NCI-H446 treated with DMSO at 0.1 percent for 48 hours (cell line): ENCODE results near the gene USP28.

Experiments
- DNase-seq: peaks from one replicate; lab custom pipeline; 2025; lab: John Stamatoyannopoulos, UW

Gene USP28

GRCh38 chr11:113877670-113878055 lies 2.3 kb upstream of the USP28 start:
- no peak for DNase-seq

GRCh38 chr11:113876798-113877669 lies 1.7 kb upstream of the USP28 start:
- no peak for DNase-seq

- no peak for DNase-seq
Measured at GRCh38 chr11:113876074-113876797, 864 bp upstream of the USP28 start.

GRCh38 chr11:113874581-113875233 lies 665 bp downstream of the USP28 start:
- no peak for DNase-seq

GRCh38 chr11:113874096-113874495 lies 1.3 kb downstream of the USP28 start:
- no peak for DNase-seq

GRCh38 chr11:113873236-113873626 lies 2.1 kb downstream of the USP28 start:
- DNase-seq, result no peak

- DNase-seq, result no peak
Measured at GRCh38 chr11:113871336-113871735, 4.0 kb downstream of the USP28 start.

- DNase-seq, result no peak
Measured at GRCh38 chr11:113867843-113868503, 7.4 kb downstream of the USP28 start.

GRCh38 chr11:113865873-113866272 lies 9.5 kb downstream of the USP28 start:
- no peak for DNase-seq

- no peak for DNase-seq
Measured at GRCh38 chr11:113864410-113864809, 11.0 kb downstream of the USP28 start.

- no peak for DNase-seq
Measured at GRCh38 chr11:113862435-113862834, 12.9 kb downstream of the USP28 start.

GRCh38 chr11:113859665-113860064 lies 15.7 kb downstream of the USP28 start:
- no peak for DNase-seq

- DNase-seq, result no peak
Measured at GRCh38 chr11:113856966-113857759, 18.2 kb downstream of the USP28 start.

GRCh38 chr11:113855803-113856202 lies 19.6 kb downstream of the USP28 start:
- DNase-seq, result no peak

GRCh38 chr11:113850188-113850587 lies 25.2 kb downstream of the USP28 start:
- no peak for DNase-seq

- DNase-seq, result no peak
Measured at GRCh38 chr11:113849713-113850112, 25.7 kb downstream of the USP28 start.

- DNase-seq, result no peak
Measured at GRCh38 chr11:113847580-113847979, 27.8 kb downstream of the USP28 start.

GRCh38 chr11:113847111-113847510 lies 28.3 kb downstream of the USP28 start:
- no peak for DNase-seq

- DNase-seq, result no peak
Measured at GRCh38 chr11:113841691-113842090, 33.7 kb downstream of the USP28 start.

- DNase-seq, result no peak
Measured at GRCh38 chr11:113840932-113841664, 34.3 kb downstream of the USP28 start.

- DNase-seq, result no peak
Measured at GRCh38 chr11:113839842-113840241, 35.5 kb downstream of the USP28 start.
